ENCODE data around the gene JMJD7. TPM values are rescaled to one million over a fixed set of nuclear protein-coding genes. Genes with fewer than 3 reads are reported as not detected.

The JMJD7 gene
- total and polyA plus RNA-seq, 9 of the 15 experiments (the other 6 are each of a cell fraction or from before 2014, with no cell fraction given): 1.2 to 13.9 (median 6.1) TPM

DNA sequence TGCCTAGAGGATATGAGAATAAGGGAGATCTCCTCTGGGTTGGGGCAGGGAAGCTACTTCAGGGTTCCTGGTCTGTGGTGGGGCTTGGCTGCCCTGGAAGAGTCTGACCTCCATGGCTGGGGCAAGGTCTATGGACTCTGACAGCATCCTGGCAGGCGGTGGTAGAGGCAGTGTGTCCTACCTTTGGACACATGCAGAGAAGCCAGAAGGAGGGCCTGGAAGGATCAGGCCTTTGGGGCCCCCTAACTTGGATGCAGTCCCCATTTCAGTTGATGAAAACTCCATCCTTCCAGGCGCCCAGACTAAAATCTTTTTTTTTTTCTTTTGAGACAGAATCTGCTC lies 55.6 kb downstream of the JMJD7 start:
- Histone ChIP-seq H3K4me1 (replicated peaks in 1 of 2; ENCODE audit: control insufficient read depth in 2 of 2, insufficient read depth in 2 of 2, low read length in 2 of 2) (peaks cover 2 to 35% of the 10 kb centered on the region in 2 experiments; a peak in 3 of 5 replicates), H3K9ac (ENCODE audit: insufficient read depth in 1 of 2, low read depth in 2 of 2, low read length in 2 of 2) (no peak overlapping the region), H3K27me3 (ENCODE audit: control insufficient read depth in 2 of 2, insufficient read depth in 2 of 2, low read length in 2 of 2) (peaks cover 27 to 81% of the 10 kb centered on the region in 2 experiments; a peak in 4 of 5 replicates), H2AFZ (ENCODE audit: low read depth, low read length) (no peak overlapping the region), H3K4me2 (ENCODE audit: insufficient read depth, low read length) (no peak overlapping the region), H3K36me3 (ENCODE audit: control insufficient read depth, insufficient read depth, low read length) (no peaks in the 10 kb centered on the region), H3K79me2 (ENCODE audit: control insufficient read depth, insufficient read depth, low read length) (no peaks in the 10 kb centered on the region), H4K20me1 (replicated peaks; ENCODE audit: control insufficient read depth, insufficient read depth, low read length) (peaks cover 3% of the 10 kb centered on the region; the same call in 1 of the 2 replicates), H3K4me3 (no peak overlapping the region), H3K9me3 (replicated peaks; ENCODE audit: control insufficient read depth, insufficient read depth, low read depth, low read length) (no peaks in the 10 kb centered on the region), H3K27ac (ENCODE audit: extremely low read depth, low read depth, low read length) (no peak overlapping the region), H3K9me1 (ENCODE audit: control insufficient read depth, insufficient read depth, low read length) (no peaks in the 10 kb centered on the region)
- ChIA-PET POLR2A (interaction anchor here (1.0 kb wide), 1 partner anchor 12 kb away, joined by 3 read pairs; no protein-coding TSS in a partner anchor), CTCF (ENCODE audit: low intra/inter-chr PET ratio) (no interaction called here)
- ATAC-seq: no peak
- in situ Hi-C loops (cut with MboI) (no loop called here), intact Hi-C loops (cut with micrococcal nuclease) (no loop called here)
- 19% methylated on average over 2 of the region's 2 CpGs for WGBS (ENCODE audit: insufficient coverage, low coverage, missing lambda C conversion rate)
- TF ChIP-seq TAF15 (IDR thresholded peaks at IDR 0.05; ENCODE audit: low read depth, low read length) (no peak), SMAD2 (IDR thresholded peaks at IDR 0.05; ENCODE audit: low read depth, low read length) (no peak), ZNF699 (CRISPR knock-in tag; IDR thresholded peaks at IDR 0.05; ENCODE audit: insufficient replicate concordance) (no peak), PURB (CRISPR knock-in tag; IDR thresholded peaks at IDR 0.05; ENCODE audit: low read depth) (no peak), ARID1B (IDR thresholded peaks at IDR 0.05) (no peak)
- no TSS peak for BruUV-seq (replicated peaks)
- no peak for DNase-seq (ENCODE audit: extremely low read depth in 1 of 4, low spot score in 3 of 4)
- no peak for FAIRE-seq

DNA sequence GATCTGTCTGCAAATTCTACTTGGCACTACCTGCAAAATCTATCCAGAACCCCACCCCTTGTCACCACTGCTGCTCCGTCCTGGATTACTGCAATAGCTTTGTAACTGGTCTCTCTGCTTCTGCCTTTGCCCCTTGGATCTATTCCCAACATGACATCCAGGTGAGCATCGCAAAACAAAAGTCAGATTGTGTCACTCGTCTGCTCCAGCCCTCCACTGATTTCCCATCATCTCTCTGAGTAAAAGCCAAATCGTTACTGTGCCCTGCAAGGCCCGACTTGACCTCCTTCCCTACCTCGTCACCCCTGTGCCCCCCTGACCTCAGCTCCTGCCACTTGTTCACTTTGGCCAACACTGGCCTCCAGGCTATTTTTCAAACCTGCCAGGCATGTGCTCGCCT lies 56.6 kb downstream of the JMJD7 start:
- no peaks in the 10 kb centered on the region for H3K79me2 ChIP-seq (ENCODE audit: control insufficient read depth, insufficient read depth, low read length)
- CTCF ChIA-PET (ENCODE audit: low intra/inter-chr PET ratio): no interaction called here
- H3K9ac ChIP-seq (ENCODE audit: insufficient read depth in 1 of 2, low read depth in 2 of 2, low read length in 2 of 2): no peak overlapping the region
- FAIRE-seq (no peak), DNase-seq (ENCODE audit: extremely low read depth in 1 of 4, low spot score in 3 of 4) (no peak), ATAC-seq (no peak)
- no TSS peak for BruUV-seq (replicated peaks)
- H3K9me1 ChIP-seq (ENCODE audit: control insufficient read depth, insufficient read depth, low read length): no peaks in the 10 kb centered on the region
- POLR2A ChIA-PET: no interaction called here
- intact Hi-C loops (cut with micrococcal nuclease) (no loop called here), in situ Hi-C loops (cut with MboI) (no loop called here)
- H3K27me3 ChIP-seq (ENCODE audit: control insufficient read depth in 2 of 2, insufficient read depth in 2 of 2, low read length in 2 of 2): peaks cover 27 to 80% of the 10 kb centered on the region in 2 experiments; a peak in 4 of 5 replicates
- no peaks in the 10 kb centered on the region for H3K36me3 ChIP-seq (ENCODE audit: control insufficient read depth, insufficient read depth, low read length)
- no peak overlapping the region for H3K4me3 ChIP-seq
- no peaks in the 10 kb centered on the region for H3K9me3 ChIP-seq (replicated peaks; ENCODE audit: control insufficient read depth, insufficient read depth, low read depth, low read length)
- peaks cover 3% of the 10 kb centered on the region; the same call in 1 of the 2 replicates for H4K20me1 ChIP-seq (replicated peaks; ENCODE audit: control insufficient read depth, insufficient read depth, low read length)
- H3K4me2 ChIP-seq (ENCODE audit: insufficient read depth, low read length): no peak overlapping the region
- no peak overlapping the region for H2AFZ ChIP-seq (ENCODE audit: low read depth, low read length)
- H3K4me1 ChIP-seq (replicated peaks in 1 of 2; ENCODE audit: control insufficient read depth in 2 of 2, insufficient read depth in 2 of 2, low read length in 2 of 2): peaks cover 2 to 28% of the 10 kb centered on the region in 2 experiments; a peak in 3 of 5 replicates
- WGBS (ENCODE audit: insufficient coverage, low coverage, missing lambda C conversion rate): 14% methylated on average over 7 of the region's 7 CpGs
- H3K27ac ChIP-seq (ENCODE audit: extremely low read depth, low read depth, low read length): no peak overlapping the region
- no peak for TF ChIP-seq GABPB1 (CRISPR knock-in tag; IDR thresholded peaks at IDR 0.05)
- no peak for TF ChIP-seq TEAD1 (CRISPR knock-in tag; IDR thresholded peaks at IDR 0.05)
- TF ChIP-seq RBM14 (IDR thresholded peaks at IDR 0.05; ENCODE audit: borderline replicate concordance, insufficient read depth, low read depth, low read length): no peak
- no peak for TF ChIP-seq POLR2AphosphoS5 (IDR thresholded peaks at IDR 0.05; ENCODE audit: control insufficient read depth, insufficient read depth, low read depth, low read length)
- TF ChIP-seq JUND (IDR thresholded peaks at IDR 0.05; ENCODE audit: borderline replicate concordance, low read depth, low read length): no peak
- no peak for TF ChIP-seq JUND (tag; IDR thresholded peaks at IDR 0.05; ENCODE audit: borderline replicate concordance, low read depth, low read length)
- TF ChIP-seq TEAD4 (IDR thresholded peaks at IDR 0.05; ENCODE audit: low read length): no peak
- no peak for TF ChIP-seq TEAD4 (CRISPR knock-in tag; IDR thresholded peaks at IDR 0.05; ENCODE audit: borderline replicate concordance)
- no peak for TF ChIP-seq NR2C1 (IDR thresholded peaks at IDR 0.05)
- TF ChIP-seq NR2C1 (tag; IDR thresholded peaks at IDR 0.05): no peak
- no peak for TF ChIP-seq BHLHE40 (IDR thresholded peaks at IDR 0.05; ENCODE audit: low read length)
- TF ChIP-seq, protein P1, sequence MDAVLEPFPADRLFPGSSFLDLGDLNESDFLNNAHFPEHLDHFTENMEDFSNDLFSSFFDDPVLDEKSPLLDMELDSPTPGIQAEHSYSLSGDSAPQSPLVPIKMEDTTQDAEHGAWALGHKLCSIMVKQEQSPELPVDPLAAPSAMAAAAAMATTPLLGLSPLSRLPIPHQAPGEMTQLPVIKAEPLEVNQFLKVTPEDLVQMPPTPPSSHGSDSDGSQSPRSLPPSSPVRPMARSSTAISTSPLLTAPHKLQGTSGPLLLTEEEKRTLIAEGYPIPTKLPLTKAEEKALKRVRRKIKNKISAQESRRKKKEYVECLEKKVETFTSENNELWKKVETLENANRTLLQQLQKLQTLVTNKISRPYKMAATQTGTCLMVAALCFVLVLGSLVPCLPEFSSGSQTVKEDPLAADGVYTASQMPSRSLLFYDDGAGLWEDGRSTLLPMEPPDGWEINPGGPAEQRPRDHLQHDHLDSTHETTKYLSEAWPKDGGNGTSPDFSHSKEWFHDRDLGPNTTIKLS (IDR thresholded peaks at IDR 0.05; ENCODE audit: borderline replicate concordance, low read depth): no peak
